Caco-2 (cell line): ENCODE measurements around the gene MPPED2. TPM values are rescaled to one million over a fixed set of nuclear protein-coding genes. Genes with fewer than 3 reads are reported as not detected.

Source experiments
- BruUV-seq: library from RNA; stranded (reverse); fragments of 400-500 nt; replicated peaks from 2 replicates; lab custom pipeline; 2021; lab: Mats Ljungman, UMichigan
- CTCF ChIA-PET: fragments of 300-600 bp; sonication (Branson Sonifier 250); formaldehyde crosslinking; loops from one replicate; lab custom pipeline; 2022; ENCODE audit warnings: antibody characterized with exemption; lab: Charles Lee
- POLR2A ChIA-PET: fragments of 300-600 bp; sonication (Branson Sonifier 250); formaldehyde crosslinking; loops from one replicate; lab custom pipeline; 2022; ENCODE audit warnings: antibody characterized with exemption; lab: Charles Lee
- DNase-seq, 2 experiments: peaks; one replicate each; pipeline versions ENCODE4 v3.0.0 to v3.0.0-alpha.2; 2020 to 2022
- H3K27me3 ChIP-seq: replicated peaks from 2 replicates; pipeline ENCODE4 v1.6.0; 2011; ENCODE audit warnings: low read length; ENCODE audit not compliant: control insufficient read depth, insufficient read depth
- H3K36me3 ChIP-seq: 2 replicates; pipeline ENCODE4 v1.5.1; 2011; ENCODE audit warnings: low read length; ENCODE audit not compliant: control insufficient read depth, insufficient read depth
- H3K4me1 ChIP-seq: fragments of 250-450 bp; sonication (Bioruptor Pico); 2 replicates; pipeline ENCODE4 v1.5.1; 2020; ENCODE audit warnings: mild to moderate bottlenecking
- H3K4me3 ChIP-seq: 2 replicates; pipeline ENCODE4 v1.5.1; 2011; ENCODE audit warnings: low read depth, mild to moderate bottlenecking, control low read depth, low read length
- H3K9me3 ChIP-seq: fragments of 250-450 bp; sonication (Bioruptor Pico); 2 replicates; pipeline ENCODE4 v1.5.1; 2020; ENCODE audit warnings: mild to moderate bottlenecking, moderate library complexity
- H3K27ac Mint-ChIP-seq: one replicate; pipeline ENCODE4 v1.8.0; 2022; ENCODE audit warnings: mixed read lengths; ENCODE audit not compliant: unreplicated experiment
- H3K27me3 Mint-ChIP-seq: one replicate; pipeline ENCODE4 v1.8.0; 2022; ENCODE audit warnings: mixed read lengths; ENCODE audit not compliant: insufficient read depth, unreplicated experiment
- H3K36me3 Mint-ChIP-seq: one replicate; pipeline ENCODE4 v1.8.0; 2022; ENCODE audit warnings: mild to moderate bottlenecking, mixed read lengths; ENCODE audit not compliant: insufficient read depth, unreplicated experiment
- H3K4me1 Mint-ChIP-seq: one replicate; pipeline ENCODE4 v1.8.0; 2022; ENCODE audit warnings: low read depth, mixed read lengths; ENCODE audit not compliant: unreplicated experiment
- H3K4me3 Mint-ChIP-seq: one replicate; pipeline ENCODE4 v1.8.0; 2022; ENCODE audit warnings: mild to moderate bottlenecking, moderate library complexity, mixed read lengths; ENCODE audit not compliant: unreplicated experiment
- H3K9me3 Mint-ChIP-seq: one replicate; pipeline ENCODE4 v1.8.0; 2022; ENCODE audit warnings: mixed read lengths; ENCODE audit not compliant: unreplicated experiment
- intact Hi-C: fragments of 100-400 bp; cut with micrococcal nuclease; formaldehyde crosslinking; loops from one replicate; pipeline ENCODE4 v1.10.0; 2022; ENCODE audit not compliant: unreplicated experiment
- total RNA-seq: library from RNA; stranded (reverse); gene quantifications from 2 replicates; pipeline ENCODE4 v1.2.3, GENCODE V29; 2022
- TF ChIP-seq, protein P1 (sequence below), 2 experiments: fragments of 200-600 bp in 1 of 2; IDR thresholded peaks; 1 replicate in 1 of 2; 2 replicates in 1 of 2; pipeline versions ENCODE4 v1.5.1 to v1.8.0; 2011 to 2022; ENCODE audit warnings: antibody characterized with exemption in 1 of 2, control low read depth in 1 of 2, inconsistent platforms in 1 of 2, low read depth in 1 of 2, low read length in 1 of 2, mild to moderate bottlenecking in 1 of 2, moderate library complexity in 1 of 2; ENCODE audit not compliant: insufficient read depth in 1 of 2, severe bottlenecking in 1 of 2, unreplicated experiment in 1 of 2

Gene MPPED2
- total RNA-seq, 1 experiment from 2014 or later = not detected

DNA sequence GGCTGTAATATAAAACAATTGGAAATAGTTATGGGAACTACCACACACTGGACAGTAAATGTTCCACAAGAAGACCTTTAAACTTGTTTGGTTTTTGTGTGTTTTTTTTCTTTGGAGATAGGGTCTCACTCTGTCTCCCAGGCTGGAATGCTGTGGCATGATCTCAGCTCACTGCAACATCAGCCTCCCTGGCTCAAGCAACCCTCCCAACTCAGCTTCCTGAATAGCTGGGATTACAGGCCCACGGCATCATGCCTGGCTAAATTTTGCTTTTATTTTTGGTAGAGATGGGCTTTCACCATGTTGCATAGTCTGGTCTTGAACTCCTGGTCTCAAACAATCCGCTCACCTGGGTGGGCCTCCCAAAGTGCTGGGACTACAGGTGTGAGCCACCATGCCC is 121.0 kb downstream of the MPPED2 start:
- peaks cover 4% of the 10 kb centered on the region for H3K27me3 Mint-ChIP-seq
- H3K4me3 ChIP-seq = no peak overlapping the region
- ChIA-PET CTCF (no interaction called here), POLR2A (no interaction called here)
- H3K36me3 ChIP-seq = no peaks in the 10 kb centered on the region
- H3K27me3 ChIP-seq = no peaks in the 10 kb centered on the region
- no peak for DNase-seq
- no peaks in the 10 kb centered on the region for H3K36me3 Mint-ChIP-seq
- no TSS peak for BruUV-seq
- no peak overlapping the region for H3K4me3 Mint-ChIP-seq
- H3K9me3 Mint-ChIP-seq = no peaks in the 10 kb centered on the region
- no peaks in the 10 kb centered on the region for H3K9me3 ChIP-seq
- no peaks in the 10 kb centered on the region for H3K4me1 ChIP-seq
- H3K27ac Mint-ChIP-seq = no peak overlapping the region
- intact Hi-C loops = no loop called here
- H3K4me1 Mint-ChIP-seq = no peaks in the 10 kb centered on the region
- TF ChIP-seq, protein P1, sequence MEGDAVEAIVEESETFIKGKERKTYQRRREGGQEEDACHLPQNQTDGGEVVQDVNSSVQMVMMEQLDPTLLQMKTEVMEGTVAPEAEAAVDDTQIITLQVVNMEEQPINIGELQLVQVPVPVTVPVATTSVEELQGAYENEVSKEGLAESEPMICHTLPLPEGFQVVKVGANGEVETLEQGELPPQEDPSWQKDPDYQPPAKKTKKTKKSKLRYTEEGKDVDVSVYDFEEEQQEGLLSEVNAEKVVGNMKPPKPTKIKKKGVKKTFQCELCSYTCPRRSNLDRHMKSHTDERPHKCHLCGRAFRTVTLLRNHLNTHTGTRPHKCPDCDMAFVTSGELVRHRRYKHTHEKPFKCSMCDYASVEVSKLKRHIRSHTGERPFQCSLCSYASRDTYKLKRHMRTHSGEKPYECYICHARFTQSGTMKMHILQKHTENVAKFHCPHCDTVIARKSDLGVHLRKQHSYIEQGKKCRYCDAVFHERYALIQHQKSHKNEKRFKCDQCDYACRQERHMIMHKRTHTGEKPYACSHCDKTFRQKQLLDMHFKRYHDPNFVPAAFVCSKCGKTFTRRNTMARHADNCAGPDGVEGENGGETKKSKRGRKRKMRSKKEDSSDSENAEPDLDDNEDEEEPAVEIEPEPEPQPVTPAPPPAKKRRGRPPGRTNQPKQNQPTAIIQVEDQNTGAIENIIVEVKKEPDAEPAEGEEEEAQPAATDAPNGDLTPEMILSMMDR (IDR thresholded peaks at IDR 0.05; ENCODE audit: insufficient read depth in 1 of 2, low read depth in 1 of 2, low read length in 1 of 2, severe bottlenecking in 1 of 2, unreplicated experiment in 1 of 2) = no peak

GRCh38 chr11:30463266-30463665 is 122.9 kb downstream of the MPPED2 start:
- no peak overlapping the region for H3K27ac Mint-ChIP-seq
- BruUV-seq = no TSS peak

GRCh38 chr11:30462421-30462820 is 123.7 kb downstream of the MPPED2 start:
- H3K36me3 ChIP-seq = no peaks in the 10 kb centered on the region
- H3K9me3 ChIP-seq = no peaks in the 10 kb centered on the region
- TF ChIP-seq, protein P1 (IDR thresholded peaks at IDR 0.05; ENCODE audit: insufficient read depth in 1 of 2, low read depth in 1 of 2, low read length in 1 of 2, severe bottlenecking in 1 of 2, unreplicated experiment in 1 of 2) = no peak
- H3K36me3 Mint-ChIP-seq = no peaks in the 10 kb centered on the region
- H3K4me3 Mint-ChIP-seq = no peak overlapping the region
- peaks cover 7% of the 10 kb centered on the region for H3K27me3 Mint-ChIP-seq
- no peak for DNase-seq
- no peak overlapping the region for H3K4me3 ChIP-seq
- BruUV-seq = no TSS peak
- no peak overlapping the region for H3K27ac Mint-ChIP-seq
- CTCF ChIA-PET = no interaction called here
- no peaks in the 10 kb centered on the region for H3K27me3 ChIP-seq
- intact Hi-C loops = no loop called here
- H3K9me3 Mint-ChIP-seq = no peaks in the 10 kb centered on the region
- POLR2A ChIA-PET = no interaction called here
- H3K4me1 ChIP-seq = no peaks in the 10 kb centered on the region
- no peaks in the 10 kb centered on the region for H3K4me1 Mint-ChIP-seq

More at GRCh38 chr11:30463266-30463665, 122.9 kb downstream of the MPPED2 start:
- H3K9me3 ChIP-seq = no peaks in the 10 kb centered on the region
- H3K4me1 Mint-ChIP-seq = no peaks in the 10 kb centered on the region
- ChIA-PET CTCF (no interaction called here), POLR2A (no interaction called here)
- H3K27me3 ChIP-seq = no peaks in the 10 kb centered on the region
- H3K4me3 Mint-ChIP-seq = no peak overlapping the region
- no peak overlapping the region for H3K4me3 ChIP-seq
- TF ChIP-seq, protein P1 (IDR thresholded peaks at IDR 0.05; ENCODE audit: insufficient read depth in 1 of 2, low read depth in 1 of 2, low read length in 1 of 2, severe bottlenecking in 1 of 2, unreplicated experiment in 1 of 2) = no peak
- peaks cover 4% of the 10 kb centered on the region for H3K27me3 Mint-ChIP-seq
- DNase-seq = no peak
- intact Hi-C loops = no loop called here
- H3K36me3 Mint-ChIP-seq = no peaks in the 10 kb centered on the region
- H3K4me1 ChIP-seq = no peaks in the 10 kb centered on the region
- H3K36me3 ChIP-seq = no peaks in the 10 kb centered on the region
- no peaks in the 10 kb centered on the region for H3K9me3 Mint-ChIP-seq
